HL-60 (cell line): ENCODE data around the gene IFT81.

Source experiments
- DNase-seq, 2 experiments: peaks; one replicate each; pipeline ENCODE4 v3.0.0-alpha.2; 2010 to 2020; ENCODE audit warnings: low read depth in 1 of 2, low spot score in 1 of 2
- H3K27ac ChIP-seq: fragments of 250-450 bp; sonication (Bioruptor Pico); replicated peaks from 2 replicates; pipeline ENCODE4 v1.5.1; 2020; ENCODE audit warnings: mild to moderate bottlenecking, moderate library complexity
- H3K27me3 ChIP-seq: fragments of 250-450 bp; sonication (Bioruptor Pico); 2 replicates; pipeline ENCODE4 v1.5.1; 2021; ENCODE audit warnings: mild to moderate bottlenecking, moderate library complexity; ENCODE audit not compliant: insufficient read depth, poor library complexity, severe bottlenecking
- H3K4me3 ChIP-seq: replicated peaks from 2 replicates; pipeline ENCODE4 v1.5.1; 2011; ENCODE audit warnings: mild to moderate bottlenecking, control low read depth, low read length; ENCODE audit not compliant: insufficient read depth
- GABPA ChIP-seq: IDR thresholded peaks from 2 replicates; pipeline ENCODE4 v1.6.1; 2012; ENCODE audit warnings: low read depth
- POLR2AphosphoS5 ChIP-seq: IDR thresholded peaks from 2 replicates; pipeline ENCODE4 v1.6.1; 2012; ENCODE audit warnings: low read depth
- SPI1 ChIP-seq: IDR thresholded peaks from 2 replicates; pipeline ENCODE4 v1.6.1; 2012; ENCODE audit warnings: low read depth, mild to moderate bottlenecking, borderline replicate concordance
- TF ChIP-seq, protein P1 (sequence below): IDR thresholded peaks from 2 replicates; pipeline ENCODE4 v1.6.1; 2012; ENCODE audit warnings: low read depth; ENCODE audit not compliant: insufficient replicate concordance
- TF ChIP-seq, protein P2 (sequence below): IDR thresholded peaks from one replicate; pipeline ENCODE4 v1.5.1; 2011; ENCODE audit warnings: low read length, control low read depth, inconsistent platforms; ENCODE audit not compliant: insufficient read depth

The IFT81 gene

DNA sequence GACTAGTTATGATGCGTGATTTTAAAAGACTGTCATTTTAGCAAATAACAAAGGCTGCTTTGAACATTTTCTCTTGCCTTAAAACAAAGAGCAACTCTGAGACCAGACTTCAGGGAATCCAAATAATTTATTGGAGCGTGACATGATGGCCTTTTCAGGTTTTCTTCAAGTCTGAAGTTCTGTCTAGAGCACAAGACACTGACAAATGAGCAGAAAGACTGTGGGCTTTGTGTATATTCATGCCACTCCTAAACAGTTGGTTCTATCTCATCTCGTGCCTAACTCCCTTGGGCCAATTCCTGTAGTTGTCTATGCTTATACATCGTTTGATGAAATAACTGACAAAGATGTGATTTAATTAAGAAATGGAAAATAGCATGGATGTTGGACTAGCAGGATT, 47.5 kb downstream of the IFT81 start:
- H3K4me3 ChIP-seq: no peak overlapping the region
- DNase-seq: no peak
- TF ChIP-seq GABPA (no peak), POLR2AphosphoS5 (no peak), SPI1 (no peak)
- TF ChIP-seq, protein P1, sequence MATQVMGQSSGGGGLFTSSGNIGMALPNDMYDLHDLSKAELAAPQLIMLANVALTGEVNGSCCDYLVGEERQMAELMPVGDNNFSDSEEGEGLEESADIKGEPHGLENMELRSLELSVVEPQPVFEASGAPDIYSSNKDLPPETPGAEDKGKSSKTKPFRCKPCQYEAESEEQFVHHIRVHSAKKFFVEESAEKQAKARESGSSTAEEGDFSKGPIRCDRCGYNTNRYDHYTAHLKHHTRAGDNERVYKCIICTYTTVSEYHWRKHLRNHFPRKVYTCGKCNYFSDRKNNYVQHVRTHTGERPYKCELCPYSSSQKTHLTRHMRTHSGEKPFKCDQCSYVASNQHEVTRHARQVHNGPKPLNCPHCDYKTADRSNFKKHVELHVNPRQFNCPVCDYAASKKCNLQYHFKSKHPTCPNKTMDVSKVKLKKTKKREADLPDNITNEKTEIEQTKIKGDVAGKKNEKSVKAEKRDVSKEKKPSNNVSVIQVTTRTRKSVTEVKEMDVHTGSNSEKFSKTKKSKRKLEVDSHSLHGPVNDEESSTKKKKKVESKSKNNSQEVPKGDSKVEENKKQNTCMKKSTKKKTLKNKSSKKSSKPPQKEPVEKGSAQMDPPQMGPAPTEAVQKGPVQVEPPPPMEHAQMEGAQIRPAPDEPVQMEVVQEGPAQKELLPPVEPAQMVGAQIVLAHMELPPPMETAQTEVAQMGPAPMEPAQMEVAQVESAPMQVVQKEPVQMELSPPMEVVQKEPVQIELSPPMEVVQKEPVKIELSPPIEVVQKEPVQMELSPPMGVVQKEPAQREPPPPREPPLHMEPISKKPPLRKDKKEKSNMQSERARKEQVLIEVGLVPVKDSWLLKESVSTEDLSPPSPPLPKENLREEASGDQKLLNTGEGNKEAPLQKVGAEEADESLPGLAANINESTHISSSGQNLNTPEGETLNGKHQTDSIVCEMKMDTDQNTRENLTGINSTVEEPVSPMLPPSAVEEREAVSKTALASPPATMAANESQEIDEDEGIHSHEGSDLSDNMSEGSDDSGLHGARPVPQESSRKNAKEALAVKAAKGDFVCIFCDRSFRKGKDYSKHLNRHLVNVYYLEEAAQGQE: no peak
- TF ChIP-seq, protein P2, sequence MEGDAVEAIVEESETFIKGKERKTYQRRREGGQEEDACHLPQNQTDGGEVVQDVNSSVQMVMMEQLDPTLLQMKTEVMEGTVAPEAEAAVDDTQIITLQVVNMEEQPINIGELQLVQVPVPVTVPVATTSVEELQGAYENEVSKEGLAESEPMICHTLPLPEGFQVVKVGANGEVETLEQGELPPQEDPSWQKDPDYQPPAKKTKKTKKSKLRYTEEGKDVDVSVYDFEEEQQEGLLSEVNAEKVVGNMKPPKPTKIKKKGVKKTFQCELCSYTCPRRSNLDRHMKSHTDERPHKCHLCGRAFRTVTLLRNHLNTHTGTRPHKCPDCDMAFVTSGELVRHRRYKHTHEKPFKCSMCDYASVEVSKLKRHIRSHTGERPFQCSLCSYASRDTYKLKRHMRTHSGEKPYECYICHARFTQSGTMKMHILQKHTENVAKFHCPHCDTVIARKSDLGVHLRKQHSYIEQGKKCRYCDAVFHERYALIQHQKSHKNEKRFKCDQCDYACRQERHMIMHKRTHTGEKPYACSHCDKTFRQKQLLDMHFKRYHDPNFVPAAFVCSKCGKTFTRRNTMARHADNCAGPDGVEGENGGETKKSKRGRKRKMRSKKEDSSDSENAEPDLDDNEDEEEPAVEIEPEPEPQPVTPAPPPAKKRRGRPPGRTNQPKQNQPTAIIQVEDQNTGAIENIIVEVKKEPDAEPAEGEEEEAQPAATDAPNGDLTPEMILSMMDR: no peak
- H3K27me3 ChIP-seq: no peaks in the 10 kb centered on the region
- no peak overlapping the region for H3K27ac ChIP-seq

DNA sequence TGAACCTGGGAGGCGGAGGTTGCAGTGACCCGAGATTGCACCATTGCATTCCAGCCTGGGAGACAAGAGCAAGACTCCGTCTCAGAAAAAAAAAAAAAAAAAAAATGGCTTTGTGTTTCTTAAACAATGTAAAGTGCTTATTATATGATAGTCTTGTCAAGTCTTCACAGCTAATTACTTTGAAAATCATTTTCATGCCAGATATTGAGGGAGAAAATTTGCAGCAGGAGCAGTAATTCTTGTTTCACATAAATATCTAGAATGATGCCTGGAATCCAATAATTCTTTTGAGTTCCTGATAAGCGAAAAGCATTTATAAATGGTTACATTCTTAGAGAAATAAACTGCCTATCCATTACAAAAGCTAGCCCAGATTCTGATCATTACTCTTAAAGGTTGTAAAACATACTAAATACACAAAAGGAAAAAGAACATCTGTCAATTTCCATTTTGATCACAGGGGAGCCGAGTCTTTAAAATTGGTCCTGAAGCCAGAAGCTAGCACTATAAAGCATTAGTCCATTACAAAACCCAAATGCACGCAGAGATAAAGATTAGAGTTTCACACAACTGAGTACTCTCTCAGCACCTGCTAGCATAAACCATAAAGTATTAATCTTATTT, 50.3 kb downstream of the IFT81 start:
- DNase-seq: no peak
- TF ChIP-seq, protein P1: no peak
- TF ChIP-seq POLR2AphosphoS5 (no peak), SPI1 (no peak), GABPA (no peak)
- TF ChIP-seq, protein P2: no peak
- no peaks in the 10 kb centered on the region for H3K27me3 ChIP-seq
- H3K4me3 ChIP-seq: no peak overlapping the region
- no peak overlapping the region for H3K27ac ChIP-seq

DNA sequence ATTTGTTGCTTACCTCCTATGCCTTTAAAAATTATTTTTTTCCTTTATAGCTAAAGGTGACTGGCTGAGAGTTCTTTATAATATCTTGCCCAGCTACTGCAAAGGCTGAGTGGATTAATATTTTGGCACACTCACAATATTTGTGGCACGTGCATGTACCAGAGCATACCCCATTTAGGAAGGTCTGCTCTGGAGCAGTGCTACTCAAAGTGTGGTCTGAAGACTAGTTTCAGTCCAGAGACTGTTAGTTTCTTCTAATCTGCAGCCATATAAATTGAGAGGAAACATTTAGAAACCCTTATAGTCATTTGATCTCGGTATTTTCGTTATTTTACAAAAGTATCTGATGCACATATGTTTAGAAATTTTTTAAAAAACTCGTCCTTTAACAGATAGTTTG, 51.0 kb downstream of the IFT81 start:
- no peak overlapping the region for H3K27ac ChIP-seq
- H3K4me3 ChIP-seq: no peak overlapping the region
- no peak for DNase-seq
- TF ChIP-seq, protein P2: no peak
- no peak for TF ChIP-seq GABPA
- H3K27me3 ChIP-seq: no peaks in the 10 kb centered on the region

DNA sequence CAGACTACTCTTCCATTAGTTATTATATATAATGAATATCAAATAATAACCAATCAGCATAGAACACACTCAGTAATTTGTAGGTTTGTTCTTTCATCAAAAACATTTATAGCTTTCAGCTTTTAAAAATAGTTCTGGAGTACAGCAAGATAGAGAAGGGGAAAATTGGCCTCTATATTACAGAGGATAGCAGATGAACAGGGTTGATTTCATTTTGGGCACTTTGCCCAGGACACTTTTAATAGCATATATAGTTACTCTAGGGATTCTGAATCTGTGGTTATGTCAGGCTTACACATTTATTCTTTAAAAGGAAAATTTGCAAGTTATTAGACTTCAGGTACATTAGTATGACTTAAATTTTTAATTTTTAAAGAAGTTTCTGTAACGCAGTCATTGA, 52.6 kb downstream of the IFT81 start:
- no peak overlapping the region for H3K4me3 ChIP-seq
- no peak for DNase-seq
- no peak overlapping the region for H3K27ac ChIP-seq
- no peaks in the 10 kb centered on the region for H3K27me3 ChIP-seq
- TF ChIP-seq GABPA: no peak
- no peak for TF ChIP-seq SPI1
- TF ChIP-seq, protein P1: no peak
- TF ChIP-seq POLR2AphosphoS5: no peak
- TF ChIP-seq, protein P2: no peak
